ENCODE results near the gene FRRS1. TPM values are rescaled to one million over a fixed set of nuclear protein-coding genes. Genes with fewer than 3 reads are reported as not detected.

Gene FRRS1
- total and polyA plus RNA-seq, 10 of the 15 experiments (the other 5 are each of a cell fraction or from before 2014, with no cell fraction given) = 0.13 to 18.9 (median 8.0) TPM

DNA sequence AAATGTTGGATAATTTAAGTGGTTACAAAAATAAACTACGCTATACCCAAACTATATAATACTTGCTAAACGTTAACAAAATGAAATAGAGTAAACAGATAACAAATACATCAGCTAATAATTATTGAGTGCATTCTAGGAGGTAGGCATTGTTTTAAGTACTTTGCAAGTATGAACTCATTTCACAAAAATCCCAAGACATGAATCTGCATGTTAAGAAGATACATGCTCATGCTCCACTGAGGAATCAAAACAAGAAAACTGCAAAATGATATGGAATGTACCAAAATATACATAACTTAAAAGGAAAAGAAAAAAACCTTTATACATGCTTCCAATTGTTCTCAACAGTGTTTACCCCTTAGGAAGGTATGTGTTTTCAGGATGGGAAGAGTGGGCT, 2.5 kb downstream of the FRRS1 start:
- H3K27ac ChIP-seq (ENCODE audit: control insufficient read depth, insufficient read depth) = no peak overlapping the region; the same call in 1 of the 2 replicates
- H3K27me3 ChIP-seq (replicated peaks in 1 of 2; ENCODE audit: control insufficient read depth in 2 of 2, insufficient read depth in 2 of 2, low read length in 1 of 2) = no peaks in the 10 kb centered on the region
- RAD21 ChIA-PET (ENCODE audit: unreplicated experiment) = interaction anchor here (0.9 kb wide), 1 partner anchor 12 kb away, joined by 3 read pairs; no protein-coding TSS in a partner anchor
- peaks cover 51% of the 10 kb centered on the region for H3K79me2 ChIP-seq (ENCODE audit: control insufficient read depth, insufficient read depth, low read length)
- in situ Hi-C loops (cut with MboI) = loop anchor here (25.0 kb wide), 2 partner anchors 1623 to 1852 kb away; partner anchors contain the start of gene DPYD
- ATAC-seq (no peak), FAIRE-seq (no peak), DNase-seq (ENCODE audit: low read depth, low spot score) (no peak)
- 100% methylated on average over 2 of the region's 2 CpGs for WGBS (ENCODE audit: insufficient coverage, insufficient replicate concordance, low lambda C conversion rate, missing lambda C conversion rate)
- no peaks in the 10 kb centered on the region for H3K36me3 ChIP-seq (ENCODE audit: control insufficient read depth in 2 of 2, insufficient read depth in 2 of 2, low read length in 1 of 2)
- TF ChIP-seq, protein P1, sequence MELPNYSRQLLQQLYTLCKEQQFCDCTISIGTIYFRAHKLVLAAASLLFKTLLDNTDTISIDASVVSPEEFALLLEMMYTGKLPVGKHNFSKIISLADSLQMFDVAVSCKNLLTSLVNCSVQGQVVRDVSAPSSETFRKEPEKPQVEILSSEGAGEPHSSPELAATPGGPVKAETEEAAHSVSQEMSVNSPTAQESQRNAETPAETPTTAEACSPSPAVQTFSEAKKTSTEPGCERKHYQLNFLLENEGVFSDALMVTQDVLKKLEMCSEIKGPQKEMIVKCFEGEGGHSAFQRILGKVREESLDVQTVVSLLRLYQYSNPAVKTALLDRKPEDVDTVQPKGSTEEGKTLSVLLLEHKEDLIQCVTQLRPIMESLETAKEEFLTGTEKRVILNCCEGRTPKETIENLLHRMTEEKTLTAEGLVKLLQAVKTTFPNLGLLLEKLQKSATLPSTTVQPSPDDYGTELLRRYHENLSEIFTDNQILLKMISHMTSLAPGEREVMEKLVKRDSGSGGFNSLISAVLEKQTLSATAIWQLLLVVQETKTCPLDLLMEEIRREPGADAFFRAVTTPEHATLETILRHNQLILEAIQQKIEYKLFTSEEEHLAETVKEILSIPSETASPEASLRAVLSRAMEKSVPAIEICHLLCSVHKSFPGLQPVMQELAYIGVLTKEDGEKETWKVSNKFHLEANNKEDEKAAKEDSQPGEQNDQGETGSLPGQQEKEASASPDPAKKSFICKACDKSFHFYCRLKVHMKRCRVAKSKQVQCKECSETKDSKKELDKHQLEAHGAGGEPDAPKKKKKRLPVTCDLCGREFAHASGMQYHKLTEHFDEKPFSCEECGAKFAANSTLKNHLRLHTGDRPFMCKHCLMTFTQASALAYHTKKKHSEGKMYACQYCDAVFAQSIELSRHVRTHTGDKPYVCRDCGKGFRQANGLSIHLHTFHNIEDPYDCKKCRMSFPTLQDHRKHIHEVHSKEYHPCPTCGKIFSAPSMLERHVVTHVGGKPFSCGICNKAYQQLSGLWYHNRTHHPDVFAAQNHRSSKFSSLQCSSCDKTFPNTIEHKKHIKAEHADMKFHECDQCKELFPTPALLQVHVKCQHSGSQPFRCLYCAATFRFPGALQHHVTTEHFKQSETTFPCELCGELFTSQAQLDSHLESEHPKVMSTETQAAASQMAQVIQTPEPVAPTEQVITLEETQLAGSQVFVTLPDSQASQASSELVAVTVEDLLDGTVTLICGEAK (IDR thresholded peaks at IDR 0.05; ENCODE audit: borderline replicate concordance) = no peak
- no peak for TF ChIP-seq MTA2 (IDR thresholded peaks at IDR 0.05; ENCODE audit: low read depth)
- TF ChIP-seq, protein P2, sequence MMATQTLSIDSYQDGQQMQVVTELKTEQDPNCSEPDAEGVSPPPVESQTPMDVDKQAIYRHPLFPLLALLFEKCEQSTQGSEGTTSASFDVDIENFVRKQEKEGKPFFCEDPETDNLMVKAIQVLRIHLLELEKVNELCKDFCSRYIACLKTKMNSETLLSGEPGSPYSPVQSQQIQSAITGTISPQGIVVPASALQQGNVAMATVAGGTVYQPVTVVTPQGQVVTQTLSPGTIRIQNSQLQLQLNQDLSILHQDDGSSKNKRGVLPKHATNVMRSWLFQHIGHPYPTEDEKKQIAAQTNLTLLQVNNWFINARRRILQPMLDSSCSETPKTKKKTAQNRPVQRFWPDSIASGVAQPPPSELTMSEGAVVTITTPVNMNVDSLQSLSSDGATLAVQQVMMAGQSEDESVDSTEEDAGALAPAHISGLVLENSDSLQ (IDR thresholded peaks at IDR 0.05) = no peak
- TF ChIP-seq NR2C2 (IDR thresholded peaks at IDR 0.05; ENCODE audit: borderline replicate concordance, control insufficient read depth, insufficient read length, low read depth) = no peak
- no peak for TF ChIP-seq TCF7 (IDR thresholded peaks at IDR 0.05; ENCODE audit: borderline replicate concordance)
- TF ChIP-seq FOXM1 (IDR thresholded peaks at IDR 0.05; ENCODE audit: low read depth, low read length) = no peak
- TF ChIP-seq, protein P3, sequence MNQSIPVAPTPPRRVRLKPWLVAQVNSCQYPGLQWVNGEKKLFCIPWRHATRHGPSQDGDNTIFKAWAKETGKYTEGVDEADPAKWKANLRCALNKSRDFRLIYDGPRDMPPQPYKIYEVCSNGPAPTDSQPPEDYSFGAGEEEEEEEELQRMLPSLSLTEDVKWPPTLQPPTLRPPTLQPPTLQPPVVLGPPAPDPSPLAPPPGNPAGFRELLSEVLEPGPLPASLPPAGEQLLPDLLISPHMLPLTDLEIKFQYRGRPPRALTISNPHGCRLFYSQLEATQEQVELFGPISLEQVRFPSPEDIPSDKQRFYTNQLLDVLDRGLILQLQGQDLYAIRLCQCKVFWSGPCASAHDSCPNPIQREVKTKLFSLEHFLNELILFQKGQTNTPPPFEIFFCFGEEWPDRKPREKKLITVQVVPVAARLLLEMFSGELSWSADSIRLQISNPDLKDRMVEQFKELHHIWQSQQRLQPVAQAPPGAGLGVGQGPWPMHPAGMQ (IDR thresholded peaks at IDR 0.05; ENCODE audit: borderline replicate concordance) = no peak
- TF ChIP-seq RUNX3 (IDR thresholded peaks at IDR 0.05; ENCODE audit: low read length) = no peak
- no peak for TF ChIP-seq JUND (IDR thresholded peaks at IDR 0.05; ENCODE audit: low read depth, low read length)
- no peak for TF ChIP-seq ZNF274 (IDR thresholded peaks at IDR 0.05; ENCODE audit: insufficient read depth, insufficient read length)
- no peak for TF ChIP-seq ASH2L (IDR thresholded peaks at IDR 0.05; ENCODE audit: borderline replicate concordance, low read depth)
- no peak overlapping the region for H2AFZ ChIP-seq (ENCODE audit: control insufficient read depth, low read depth, low read length)
- no TSS peak for BruUV-seq (replicated peaks)
- POLR2A ChIA-PET = no interaction called here
- CTCF ChIA-PET = no interaction called here
- H3K4me1 ChIP-seq (ENCODE audit: control insufficient read depth, insufficient read depth, low read length) = peaks cover 10% of the 10 kb centered on the region
- intact Hi-C loops (cut with micrococcal nuclease; ENCODE audit: unreplicated experiment) = no loop called here
- H3K9ac ChIP-seq (ENCODE audit: control insufficient read depth, insufficient read depth, low read length) = no peak overlapping the region
- SMC1A ChIA-PET (ENCODE audit: uncharacterized antibody, unreplicated experiment) = interaction anchor here (1.2 to 11.2 kb wide), 3 partner anchors 8 to 23 kb away, joined by 5 to 99 read pairs (median 21); no protein-coding TSS in a partner anchor
- no peaks in the 10 kb centered on the region for H4K20me1 ChIP-seq (ENCODE audit: control insufficient read depth, insufficient read depth)
- peak overlapping the region; percentile 40 for H3K4me3 ChIP-seq
- H3K4me2 ChIP-seq (ENCODE audit: control insufficient read depth, insufficient read depth) = peak overlapping the region; percentile 51
- no peaks in the 10 kb centered on the region; the same call in 1 of the 3 replicates for H3K9me3 ChIP-seq (replicated peaks; ENCODE audit: control insufficient read depth, insufficient read depth, low read length)
